Activated T-helper 1 cell treated with anti-CD3 and anti-CD28 coated beads, Interleukin-12 subunit alpha, Interleukin-12 subunit beta, Interleukin-2, Interleukin-4 antibody, amounts not matched to agents 30 ng/mL and 10 ng/mL and 1 ng/mL, durations not matched to agents 14 hours and 24 hours and 36 hours (primary cell): ENCODE results near the gene GALNT13. TPM values are rescaled to one million over a fixed set of nuclear protein-coding genes. Genes with fewer than 3 reads are reported as not detected.

Experiments
- DNase-seq: peaks from one replicate; pipeline ENCODE4 v3.0.0; 2021; ENCODE audit warnings: low spot score
- H3K27ac Mint-ChIP-seq: one replicate; pipeline ENCODE4 v1.8.0; 2021; ENCODE audit warnings: mild to moderate bottlenecking, mixed read lengths
- H3K27me3 Mint-ChIP-seq: one replicate; pipeline ENCODE4 v1.8.0; 2022; ENCODE audit warnings: mild to moderate bottlenecking, moderate library complexity, mixed read lengths; ENCODE audit not compliant: insufficient read depth
- H3K36me3 Mint-ChIP-seq: one replicate; pipeline ENCODE4 v1.8.0; 2021; ENCODE audit warnings: low read depth, mixed read lengths
- H3K4me1 Mint-ChIP-seq: one replicate; pipeline ENCODE4 v1.8.0; 2021; ENCODE audit warnings: low read depth, mixed read lengths
- H3K4me3 Mint-ChIP-seq: one replicate; pipeline ENCODE4 v1.8.0; 2021; ENCODE audit warnings: mild to moderate bottlenecking, moderate library complexity, mixed read lengths
- H3K9me3 Mint-ChIP-seq: one replicate; pipeline ENCODE4 v1.8.0; 2021; ENCODE audit warnings: mixed read lengths
- intact Hi-C: fragments of 100-400 bp; cut with micrococcal nuclease; formaldehyde crosslinking; loops from one replicate; pipeline ENCODE4 v1.15.1; 2024
- total RNA-seq: library from RNA; stranded (reverse); gene quantifications from 2 replicates; pipeline ENCODE4 v1.2.3, GENCODE V29; 2022

Gene GALNT13
- total RNA-seq, 1 donor from 2014 or later: not detected

GRCh38 chr2:153886833-153887232, 15.1 kb downstream of the GALNT13 start:
- Mint-ChIP-seq H3K27me3 (no peaks in the 10 kb centered on the region), H3K36me3 (no peaks in the 10 kb centered on the region), H3K27ac (no peak overlapping the region), H3K4me1 (no peaks in the 10 kb centered on the region), H3K9me3 (no peaks in the 10 kb centered on the region), H3K4me3 (no peak overlapping the region)
- intact Hi-C loops: no loop called here
- no peak for DNase-seq

DNA sequence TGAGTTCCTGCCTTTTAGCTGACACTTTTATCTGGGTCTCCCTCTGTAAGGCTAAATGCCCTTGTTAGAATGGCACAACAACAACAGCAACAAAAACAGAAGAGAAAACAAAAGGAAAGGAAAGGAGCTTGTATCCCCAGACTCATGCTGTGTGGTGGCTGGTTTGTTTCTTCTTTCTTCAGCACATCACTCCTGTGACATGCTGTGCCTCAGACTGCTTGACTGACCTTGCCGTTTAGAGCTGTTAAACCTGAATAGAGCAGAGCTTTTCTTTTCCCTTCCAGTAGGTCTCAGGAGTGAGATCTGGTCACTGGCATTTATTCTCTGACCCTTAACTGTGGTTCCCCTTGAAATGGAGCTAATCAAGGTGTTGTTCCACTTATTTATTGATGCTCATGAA, 18.9 kb downstream of the GALNT13 start:
- no peak for DNase-seq
- no peaks in the 10 kb centered on the region for H3K36me3 Mint-ChIP-seq
- H3K4me1 Mint-ChIP-seq: no peaks in the 10 kb centered on the region
- no peak overlapping the region for H3K27ac Mint-ChIP-seq
- no peak overlapping the region for H3K4me3 Mint-ChIP-seq
- H3K27me3 Mint-ChIP-seq: no peaks in the 10 kb centered on the region
- peaks cover 6% of the 10 kb centered on the region for H3K9me3 Mint-ChIP-seq
- intact Hi-C loops: no loop called here

DNA sequence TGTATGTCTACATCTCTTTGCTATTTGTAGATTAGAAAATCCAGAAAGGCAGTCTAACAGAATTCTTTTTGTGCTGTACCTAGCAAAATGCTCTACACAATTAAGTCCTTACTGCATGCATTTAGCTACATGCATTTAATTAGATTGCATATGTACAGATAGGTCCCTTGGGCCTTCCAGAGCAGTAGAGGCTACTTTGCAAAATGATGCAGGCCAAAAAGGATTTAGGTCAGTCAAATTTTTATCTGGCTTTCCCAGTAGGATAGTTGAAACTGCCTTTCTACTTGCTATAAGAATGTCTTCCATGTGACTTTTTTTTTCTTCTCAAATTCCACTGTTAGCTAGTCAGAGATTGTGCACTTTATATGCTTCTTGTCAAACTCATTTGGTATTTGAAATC, 19.3 kb downstream of the GALNT13 start:
- H3K27ac Mint-ChIP-seq: no peak overlapping the region
- intact Hi-C loops: no loop called here
- H3K4me3 Mint-ChIP-seq: no peak overlapping the region
- DNase-seq: no peak
- peaks cover 6% of the 10 kb centered on the region for H3K9me3 Mint-ChIP-seq
- H3K27me3 Mint-ChIP-seq: no peaks in the 10 kb centered on the region
- H3K36me3 Mint-ChIP-seq: no peaks in the 10 kb centered on the region
- H3K4me1 Mint-ChIP-seq: no peaks in the 10 kb centered on the region

GRCh38 chr2:153912798-153913396, 41.2 kb downstream of the GALNT13 start:
- peaks cover 20% of the 10 kb centered on the region for H3K9me3 Mint-ChIP-seq
- no peaks in the 10 kb centered on the region for H3K27me3 Mint-ChIP-seq
- no peak overlapping the region for H3K27ac Mint-ChIP-seq
- H3K4me3 Mint-ChIP-seq: no peak overlapping the region
- intact Hi-C loops: no loop called here
- no peak for DNase-seq
- no peaks in the 10 kb centered on the region for H3K36me3 Mint-ChIP-seq
- H3K4me1 Mint-ChIP-seq: no peaks in the 10 kb centered on the region

GRCh38 chr2:153917570-153917969, 45.8 kb downstream of the GALNT13 start:
- intact Hi-C loops: no loop called here
- no peak overlapping the region for H3K4me3 Mint-ChIP-seq

GRCh38 chr2:153935511-153935910, 63.8 kb downstream of the GALNT13 start:
- DNase-seq: no peak
- Mint-ChIP-seq H3K27ac (no peak overlapping the region), H3K4me3 (no peak overlapping the region), H3K9me3 (peaks cover 9% of the 10 kb centered on the region), H3K27me3 (no peaks in the 10 kb centered on the region), H3K36me3 (no peaks in the 10 kb centered on the region), H3K4me1 (no peaks in the 10 kb centered on the region)
- intact Hi-C loops: no loop called here

More at GRCh38 chr2:153917570-153917969, 45.8 kb downstream of the GALNT13 start:
- Mint-ChIP-seq H3K27ac (no peak overlapping the region), H3K36me3 (no peaks in the 10 kb centered on the region), H3K4me1 (no peaks in the 10 kb centered on the region), H3K9me3 (peaks cover 4% of the 10 kb centered on the region), H3K27me3 (no peaks in the 10 kb centered on the region)
- DNase-seq: no peak

- no peaks in the 10 kb centered on the region for H3K36me3 Mint-ChIP-seq
- intact Hi-C loops: no loop called here
- H3K9me3 Mint-ChIP-seq: no peaks in the 10 kb centered on the region
- H3K27me3 Mint-ChIP-seq: no peaks in the 10 kb centered on the region
- no peak for DNase-seq
- H3K4me3 Mint-ChIP-seq: no peak overlapping the region
- no peaks in the 10 kb centered on the region for H3K4me1 Mint-ChIP-seq
- no peak overlapping the region for H3K27ac Mint-ChIP-seq
These were observed 67.5 kb downstream of the GALNT13 start for GRCh38 chr2:153939124-153939796.

- Mint-ChIP-seq H3K4me3 (no peak overlapping the region), H3K9me3 (no peaks in the 10 kb centered on the region), H3K4me1 (no peaks in the 10 kb centered on the region), H3K27ac (no peak overlapping the region), H3K27me3 (no peaks in the 10 kb centered on the region), H3K36me3 (no peaks in the 10 kb centered on the region)
- intact Hi-C loops: no loop called here
- no peak for DNase-seq
These were observed 68.8 kb downstream of the GALNT13 start for GRCh38 chr2:153940511-153940910.

GRCh38 chr2:153944800-153945199, 73.1 kb downstream of the GALNT13 start:
- no peaks in the 10 kb centered on the region for H3K4me1 Mint-ChIP-seq
- H3K36me3 Mint-ChIP-seq: no peaks in the 10 kb centered on the region
- DNase-seq: no peak
- H3K9me3 Mint-ChIP-seq: no peaks in the 10 kb centered on the region
- H3K27ac Mint-ChIP-seq: no peak overlapping the region
- no peaks in the 10 kb centered on the region for H3K27me3 Mint-ChIP-seq
- intact Hi-C loops: no loop called here
- H3K4me3 Mint-ChIP-seq: no peak overlapping the region

- DNase-seq: no peak
- Mint-ChIP-seq H3K9me3 (no peaks in the 10 kb centered on the region), H3K4me3 (no peak overlapping the region), H3K4me1 (no peaks in the 10 kb centered on the region), H3K27ac (no peak overlapping the region), H3K36me3 (no peaks in the 10 kb centered on the region), H3K27me3 (no peaks in the 10 kb centered on the region)
- intact Hi-C loops: no loop called here
These were observed 74.3 kb downstream of the GALNT13 start for GRCh38 chr2:153946036-153946435.

- intact Hi-C loops: no loop called here
- Mint-ChIP-seq H3K9me3 (no peaks in the 10 kb centered on the region), H3K27ac (no peak overlapping the region), H3K27me3 (no peaks in the 10 kb centered on the region), H3K4me3 (no peak overlapping the region), H3K4me1 (no peaks in the 10 kb centered on the region), H3K36me3 (no peaks in the 10 kb centered on the region)
- no peak for DNase-seq
These were observed 82.0 kb downstream of the GALNT13 start for GRCh38 chr2:153953761-153954160.

DNA sequence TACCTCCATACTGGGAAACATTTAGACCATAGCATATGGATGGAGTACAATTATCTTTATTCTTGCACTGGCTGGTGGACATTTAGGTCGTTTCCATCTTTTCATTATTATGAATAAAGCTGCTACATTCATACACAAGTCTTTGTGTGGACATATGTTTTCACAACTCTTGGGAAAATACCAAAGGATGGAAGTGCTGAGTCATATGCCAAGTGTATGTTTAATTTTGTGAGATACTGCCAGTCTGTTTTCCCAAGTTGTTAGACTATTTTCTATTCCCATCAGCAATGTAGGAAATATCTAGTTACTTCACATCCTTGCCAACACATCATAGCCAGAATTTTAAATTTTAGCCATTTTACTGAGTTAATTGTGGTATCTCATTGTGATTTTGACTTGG, 91.5 kb downstream of the GALNT13 start:
- no peak overlapping the region for H3K4me3 Mint-ChIP-seq
- intact Hi-C loops: no loop called here
- H3K9me3 Mint-ChIP-seq: no peaks in the 10 kb centered on the region
- no peaks in the 10 kb centered on the region for H3K4me1 Mint-ChIP-seq
- no peaks in the 10 kb centered on the region for H3K27me3 Mint-ChIP-seq
- no peaks in the 10 kb centered on the region for H3K36me3 Mint-ChIP-seq
- DNase-seq: no peak
- no peak overlapping the region for H3K27ac Mint-ChIP-seq

GRCh38 chr2:153967248-153967973, 95.7 kb downstream of the GALNT13 start:
- H3K27ac Mint-ChIP-seq: no peak overlapping the region
- H3K4me3 Mint-ChIP-seq: no peak overlapping the region
- no peaks in the 10 kb centered on the region for H3K27me3 Mint-ChIP-seq
- H3K9me3 Mint-ChIP-seq: no peaks in the 10 kb centered on the region
- intact Hi-C loops: no loop called here
- no peaks in the 10 kb centered on the region for H3K4me1 Mint-ChIP-seq
- DNase-seq: no peak
- no peaks in the 10 kb centered on the region for H3K36me3 Mint-ChIP-seq
